WERI-Rb-1 (cell line): Measurements from ENCODE around the gene ATG4C.
A peak's percentile ranks its signal among the peaks of the same experiment; 100 is the strongest.
"Not testable (repeated sequence)": the region's sequence is repeated elsewhere in the genome, so short reads cannot be mapped to it uniquely, and the experiment has no call there.

Experiments
- DNase-seq: peaks from one replicate; pipeline ENCODE4 v3.0.0-alpha.2; 2020
- H3K27ac ChIP-seq: fragments of 250-450 bp; sonication (Bioruptor Pico); 2 replicates; pipeline ENCODE4 v1.5.1; 2020; ENCODE audit warnings: mild to moderate bottlenecking, moderate library complexity
- H3K27me3 ChIP-seq: fragments of 250-450 bp; sonication (Bioruptor Pico); 2 replicates; pipeline ENCODE4 v1.5.1; 2021; ENCODE audit warnings: mild to moderate bottlenecking, low read depth, moderate library complexity; ENCODE audit not compliant: insufficient read depth, severe bottlenecking
- H3K36me3 ChIP-seq: fragments of 250-450 bp; sonication (Bioruptor Pico); 2 replicates; pipeline ENCODE4 v1.5.1; 2020; ENCODE audit warnings: mild to moderate bottlenecking, moderate library complexity
- H3K4me3 ChIP-seq: 2 replicates; pipeline ENCODE4 v1.5.1; 2011; ENCODE audit warnings: low read depth, mild to moderate bottlenecking, control low read depth, low read length
- H3K9me3 ChIP-seq: fragments of 250-450 bp; sonication (Bioruptor Pico); 2 replicates; pipeline ENCODE4 v1.5.1; 2021; ENCODE audit warnings: mild to moderate bottlenecking, moderate library complexity; ENCODE audit not compliant: severe bottlenecking
- TF ChIP-seq, protein P1 (sequence below): IDR thresholded peaks from 2 replicates; pipeline ENCODE4 v1.5.1; 2011; ENCODE audit warnings: low read depth, mild to moderate bottlenecking, control low read depth, inconsistent platforms, low read length

The ATG4C gene

DNA sequence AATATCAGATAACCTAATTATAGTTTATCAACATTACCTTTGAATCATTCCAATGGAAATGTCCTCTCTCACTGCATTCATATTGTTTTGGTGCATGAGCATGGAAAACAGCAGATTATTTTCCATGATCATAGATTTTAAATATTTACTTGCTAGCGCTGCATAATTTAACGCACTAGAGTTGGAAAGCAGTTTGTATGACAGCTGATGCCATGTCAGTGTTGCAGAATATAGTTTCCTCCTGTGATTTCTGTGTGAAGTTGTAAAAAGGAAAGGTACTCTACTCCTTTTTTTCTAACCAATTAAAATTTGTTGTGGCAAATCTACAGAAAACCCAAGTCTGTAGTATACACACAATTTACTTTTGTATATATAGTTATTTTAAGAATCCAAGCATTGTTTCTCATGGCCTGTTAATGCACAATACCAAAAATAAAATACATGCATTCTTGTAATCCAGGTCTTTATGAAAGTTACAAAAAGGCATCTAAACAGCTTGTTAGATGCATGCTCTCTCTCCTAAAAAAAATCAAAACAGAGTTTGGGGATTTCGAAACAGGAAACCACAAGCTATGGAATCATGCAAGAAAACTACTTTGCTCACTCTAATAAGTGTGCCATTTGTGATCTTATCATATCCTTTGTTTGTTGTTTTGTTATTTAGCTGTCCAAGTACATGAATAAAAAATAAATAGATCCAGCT, 1.9 kb upstream of the ATG4C start:
- H3K9me3 ChIP-seq, result no peaks in the 10 kb centered on the region
- no peak for DNase-seq

DNA sequence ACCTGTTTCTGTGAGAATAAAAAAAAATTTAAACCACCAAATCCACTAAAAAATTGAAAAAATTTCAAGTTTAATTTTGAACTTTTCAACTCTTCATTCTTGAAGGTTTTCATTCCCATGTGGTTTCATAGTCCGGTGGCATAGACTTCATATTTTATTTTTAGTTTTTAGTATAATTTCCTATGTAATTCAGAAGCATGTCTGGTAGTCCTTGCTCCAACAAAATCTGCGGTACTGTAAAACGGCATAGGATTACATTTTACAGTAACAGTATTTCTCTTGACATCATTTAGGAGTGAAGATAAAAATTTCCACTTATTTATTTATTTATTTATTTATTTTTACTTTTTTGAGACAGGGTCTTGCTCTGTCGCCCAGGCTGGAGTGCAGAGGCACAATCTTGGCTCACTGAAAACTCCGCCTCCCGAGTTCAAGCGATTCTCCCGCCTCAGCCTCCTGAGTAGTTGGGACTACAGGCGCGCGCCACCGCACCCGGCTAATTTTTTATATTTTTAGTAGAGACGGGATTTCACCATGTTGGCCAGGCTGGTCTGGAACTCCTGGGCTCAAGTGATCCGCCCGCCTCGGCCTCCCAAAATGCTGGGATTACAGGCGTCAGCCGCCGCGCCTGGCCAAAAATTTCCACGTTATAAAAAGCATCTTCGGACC, 1.3 kb upstream of the ATG4C start:
- not testable (repeated sequence) for H3K4me3 ChIP-seq, H3K36me3 ChIP-seq, H3K27ac ChIP-seq, H3K9me3 ChIP-seq, H3K27me3 ChIP-seq, DNase-seq

More for the DNA sequence above, 1.9 kb upstream of the ATG4C start:
- TF ChIP-seq, protein P1, sequence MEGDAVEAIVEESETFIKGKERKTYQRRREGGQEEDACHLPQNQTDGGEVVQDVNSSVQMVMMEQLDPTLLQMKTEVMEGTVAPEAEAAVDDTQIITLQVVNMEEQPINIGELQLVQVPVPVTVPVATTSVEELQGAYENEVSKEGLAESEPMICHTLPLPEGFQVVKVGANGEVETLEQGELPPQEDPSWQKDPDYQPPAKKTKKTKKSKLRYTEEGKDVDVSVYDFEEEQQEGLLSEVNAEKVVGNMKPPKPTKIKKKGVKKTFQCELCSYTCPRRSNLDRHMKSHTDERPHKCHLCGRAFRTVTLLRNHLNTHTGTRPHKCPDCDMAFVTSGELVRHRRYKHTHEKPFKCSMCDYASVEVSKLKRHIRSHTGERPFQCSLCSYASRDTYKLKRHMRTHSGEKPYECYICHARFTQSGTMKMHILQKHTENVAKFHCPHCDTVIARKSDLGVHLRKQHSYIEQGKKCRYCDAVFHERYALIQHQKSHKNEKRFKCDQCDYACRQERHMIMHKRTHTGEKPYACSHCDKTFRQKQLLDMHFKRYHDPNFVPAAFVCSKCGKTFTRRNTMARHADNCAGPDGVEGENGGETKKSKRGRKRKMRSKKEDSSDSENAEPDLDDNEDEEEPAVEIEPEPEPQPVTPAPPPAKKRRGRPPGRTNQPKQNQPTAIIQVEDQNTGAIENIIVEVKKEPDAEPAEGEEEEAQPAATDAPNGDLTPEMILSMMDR, result no peak
- Histone ChIP-seq H3K27me3 (no peaks in the 10 kb centered on the region), H3K36me3 (peaks cover 3% of the 10 kb centered on the region; the same call in 1 of the 2 replicates), H3K4me3 (no peak overlapping the region), H3K27ac (no peak overlapping the region)

DNA sequence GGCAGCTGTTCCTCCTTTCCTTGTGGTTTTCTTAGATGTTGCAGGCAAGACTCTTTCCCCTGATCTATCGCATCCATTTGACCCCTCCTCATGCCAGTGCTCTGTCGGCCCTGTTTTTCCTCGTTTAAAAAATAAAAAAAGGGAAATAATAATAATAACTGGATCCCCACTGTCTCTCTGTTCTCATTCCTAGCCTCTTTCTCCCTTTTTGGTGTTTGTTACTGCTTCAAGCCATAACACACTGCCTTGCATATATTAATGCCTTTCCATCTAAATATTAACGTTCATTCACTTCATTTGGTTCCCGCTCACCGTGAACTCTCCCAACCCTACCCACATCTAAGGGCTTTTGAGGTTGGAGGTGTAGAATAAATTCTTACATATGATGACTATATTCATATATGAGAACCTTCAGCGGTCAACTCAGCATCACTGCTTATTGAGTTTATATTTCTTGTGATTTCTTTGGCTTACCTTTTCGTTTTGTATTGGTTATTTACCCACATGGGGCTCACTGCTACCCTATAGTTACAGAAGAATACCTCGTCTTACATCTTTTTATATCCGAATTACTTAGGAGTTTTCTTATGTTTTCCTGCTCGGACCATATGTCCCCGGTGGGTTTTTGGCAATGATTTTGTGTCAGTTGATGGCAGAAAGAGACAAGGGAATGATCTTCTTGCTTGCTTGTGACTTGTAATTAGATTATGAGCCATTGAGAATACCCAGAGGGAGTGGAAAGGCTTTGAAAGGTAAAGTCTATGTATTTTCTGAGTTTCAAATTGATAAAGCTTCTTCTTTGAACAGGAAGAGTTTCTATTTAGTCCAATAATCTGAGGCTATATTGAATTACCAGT, 805 bp downstream of the ATG4C start:
- Histone ChIP-seq H3K27ac (peak overlapping the region; percentile 97), H3K36me3 (peaks cover 3% of the 10 kb centered on the region; the same call in 1 of the 2 replicates), H3K9me3 (no peaks in the 10 kb centered on the region), H3K4me3 (peak overlapping the region; percentile 59), H3K27me3 (no peaks in the 10 kb centered on the region)
- DNase-seq, result no peak
- TF ChIP-seq, protein P1, result no peak

GRCh38 chr1:62790716-62791115, 6.8 kb downstream of the ATG4C start:
- TF ChIP-seq, protein P1, result no peak
- no peaks in the 10 kb centered on the region for H3K9me3 ChIP-seq
- no peak for DNase-seq
- H3K4me3 ChIP-seq, result no peak overlapping the region
- no peak overlapping the region for H3K27ac ChIP-seq
- H3K36me3 ChIP-seq, result no peaks in the 10 kb centered on the region
- H3K27me3 ChIP-seq, result no peaks in the 10 kb centered on the region

DNA sequence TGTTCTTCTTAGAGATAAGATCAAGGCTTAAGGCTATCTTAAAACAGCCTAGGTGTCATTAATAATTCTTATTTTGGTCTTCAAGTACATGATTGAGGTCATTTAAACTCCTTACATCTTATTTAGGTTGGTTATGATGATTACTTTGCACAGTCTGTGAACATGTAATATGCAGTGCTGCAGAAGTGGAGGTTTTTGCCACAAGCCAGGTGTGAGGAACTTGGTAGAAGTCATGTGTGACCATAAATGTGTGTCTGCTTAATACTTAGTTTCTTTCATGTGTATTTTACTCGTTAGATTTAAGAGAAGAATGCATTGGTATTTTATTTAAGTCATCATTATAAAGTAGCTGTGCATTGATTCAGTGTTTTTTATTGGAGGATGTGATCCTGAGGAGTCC, 10.1 kb downstream of the ATG4C start:
- H3K27ac ChIP-seq, result no peak overlapping the region
- no peaks in the 10 kb centered on the region for H3K36me3 ChIP-seq
- TF ChIP-seq, protein P1, result no peak
- H3K9me3 ChIP-seq, result no peaks in the 10 kb centered on the region
- no peaks in the 10 kb centered on the region for H3K27me3 ChIP-seq
- DNase-seq, result no peak
- no peak overlapping the region for H3K4me3 ChIP-seq

DNA sequence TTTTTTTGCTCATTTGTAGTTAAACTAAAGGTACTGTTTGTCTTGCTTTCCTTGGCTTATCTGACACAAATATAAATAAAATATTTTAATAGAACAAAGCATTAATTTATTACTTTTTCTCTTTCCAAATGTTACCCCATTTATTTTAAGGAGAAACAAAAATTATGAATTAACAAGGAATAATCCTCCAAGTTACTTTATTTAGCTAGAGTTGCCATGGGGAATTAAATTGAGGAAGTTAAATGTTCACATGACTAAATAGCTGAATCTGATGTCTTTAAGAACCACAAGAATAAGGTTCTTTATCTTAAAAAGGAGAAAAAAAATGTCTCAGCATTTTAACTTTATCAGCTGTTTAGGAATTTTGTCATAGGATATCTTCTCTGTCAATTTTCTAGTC, 12.3 kb downstream of the ATG4C start:
- no peaks in the 10 kb centered on the region for H3K27me3 ChIP-seq
- DNase-seq, result no peak
- H3K27ac ChIP-seq, result no peak overlapping the region
- H3K36me3 ChIP-seq, result no peaks in the 10 kb centered on the region
- no peaks in the 10 kb centered on the region for H3K9me3 ChIP-seq
- H3K4me3 ChIP-seq, result no peak overlapping the region
- TF ChIP-seq, protein P1, result no peak
